Effector memory CD4-positive, alpha-beta T cell (primary cell): Measurements from ENCODE around the gene NATD1.
"Not testable (repeated sequence)": the region's sequence is repeated elsewhere in the genome, so short reads cannot be mapped to it uniquely, and the experiment has no call there.

Experiments
- DNase-seq, 3 donors: peaks; one replicate each; pipeline ENCODE4 v3.0.0-alpha.2; 2020
- H3K27ac ChIP-seq: 2 replicates; pipeline ENCODE4 v1.7.0; 2013; ENCODE audit warnings: mild to moderate bottlenecking, low read length, moderate library complexity; ENCODE audit not compliant: insufficient read depth, poor library complexity, severe bottlenecking
- H3K27me3 ChIP-seq: replicated peaks from 2 replicates; pipeline ENCODE4 v1.7.0; 2013; ENCODE audit warnings: mild to moderate bottlenecking, low read length; ENCODE audit not compliant: insufficient read depth, control insufficient read depth, poor library complexity, severe bottlenecking
- H3K36me3 ChIP-seq: 2 replicates; pipeline ENCODE4 v1.7.0; 2013; ENCODE audit warnings: mild to moderate bottlenecking, low read length, moderate library complexity; ENCODE audit not compliant: control insufficient read depth, insufficient read depth
- H3K4me1 ChIP-seq: 2 replicates; pipeline ENCODE4 v1.7.0; 2013; ENCODE audit warnings: low read length, mild to moderate bottlenecking; ENCODE audit not compliant: control insufficient read depth, insufficient read depth, poor library complexity, severe bottlenecking
- H3K4me3 ChIP-seq: 2 replicates; pipeline ENCODE4 v1.7.0; 2013; ENCODE audit warnings: low read length, low read depth, mild to moderate bottlenecking; ENCODE audit not compliant: insufficient read depth, poor library complexity, severe bottlenecking
- H3K9me3 ChIP-seq: 2 replicates; pipeline ENCODE4 v1.7.0; 2013; ENCODE audit warnings: mild to moderate bottlenecking, low read length, moderate library complexity; ENCODE audit not compliant: control insufficient read depth

The NATD1 gene

DNA sequence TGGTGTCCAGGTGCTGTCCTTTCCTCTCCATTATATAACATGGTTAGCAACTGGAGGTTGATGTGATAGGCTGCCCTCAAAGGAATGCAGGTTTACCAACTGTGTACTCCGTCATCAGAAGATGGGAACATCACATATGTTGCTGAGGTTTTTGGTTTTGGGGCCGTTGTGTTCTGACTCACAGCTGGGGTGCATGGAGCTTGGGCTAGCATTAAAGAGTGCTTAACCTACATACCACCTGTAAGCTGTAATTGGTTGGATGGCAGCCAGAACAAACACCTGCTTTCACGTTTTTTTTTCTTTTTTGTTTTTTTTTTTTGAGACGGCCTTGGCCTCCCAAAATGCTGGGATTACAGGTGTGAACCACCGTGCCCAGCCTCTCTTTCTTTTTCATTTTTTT, 60.2 kb downstream of the NATD1 start:
- H3K27me3 ChIP-seq, result no peaks in the 10 kb centered on the region
- H3K4me1 ChIP-seq, result no peaks in the 10 kb centered on the region
- no peak overlapping the region for H3K27ac ChIP-seq
- peaks cover 17% of the 10 kb centered on the region for H3K36me3 ChIP-seq
- no peaks in the 10 kb centered on the region for H3K9me3 ChIP-seq
- DNase-seq, result no peak
- H3K4me3 ChIP-seq, result no peak overlapping the region

DNA sequence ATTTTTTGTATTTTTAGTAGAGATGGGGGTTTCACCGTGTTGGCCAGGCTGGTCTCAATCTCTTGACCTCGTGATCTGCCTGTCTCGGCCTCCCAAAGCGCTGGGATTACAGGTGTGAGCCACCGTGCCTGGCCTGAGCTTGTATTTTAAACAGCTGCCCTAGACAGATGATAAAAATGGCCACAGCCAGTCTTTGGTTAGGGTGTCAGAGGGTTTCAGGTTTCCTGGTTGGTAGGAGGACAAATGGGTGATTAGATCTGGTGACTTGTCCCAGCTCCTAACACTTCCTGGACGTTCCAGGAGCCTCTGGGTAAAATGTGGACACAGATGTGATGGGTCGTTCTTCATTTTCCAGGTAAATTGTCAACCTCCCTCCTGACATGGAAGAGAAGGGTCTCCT, 60.8 kb downstream of the NATD1 start:
- H3K27me3 ChIP-seq, H3K27ac ChIP-seq, H3K4me3 ChIP-seq, H3K4me1 ChIP-seq, DNase-seq, H3K9me3 ChIP-seq: not testable (repeated sequence)
- H3K36me3 ChIP-seq, result peaks cover 11% of the 10 kb centered on the region

- Histone ChIP-seq H3K27me3 (no peaks in the 10 kb centered on the region), H3K9me3 (no peaks in the 10 kb centered on the region), H3K4me1 (no peaks in the 10 kb centered on the region), H3K27ac (no peak overlapping the region), H3K4me3 (no peak overlapping the region), H3K36me3 (peaks cover 5% of the 10 kb centered on the region)
- no peak for DNase-seq
Observed at GRCh38 chr17:21191698-21192097, 61.5 kb downstream of the NATD1 start.

DNA sequence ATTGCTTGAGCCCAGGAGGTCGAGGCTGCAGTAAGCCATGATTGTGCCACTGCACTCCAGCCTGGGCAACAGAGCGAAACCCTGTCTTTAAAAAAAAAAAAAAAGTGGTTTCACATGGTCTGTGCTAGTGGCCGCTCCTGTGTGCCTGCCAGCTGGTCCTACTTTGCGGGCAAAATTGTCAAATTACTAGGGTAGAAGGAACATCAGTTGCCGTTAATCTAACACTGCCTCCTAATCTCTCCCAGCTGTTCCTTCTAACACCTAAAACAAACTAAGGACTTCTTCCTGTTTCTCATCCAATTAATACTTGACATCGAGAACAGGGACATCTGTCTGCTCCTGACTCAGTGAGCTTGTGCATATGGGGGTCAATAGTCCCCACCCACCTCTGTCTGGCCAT, 63.1 kb downstream of the NATD1 start:
- DNase-seq, result no peak
- no peaks in the 10 kb centered on the region for H3K9me3 ChIP-seq
- no peaks in the 10 kb centered on the region for H3K4me1 ChIP-seq
- no peak overlapping the region for H3K27ac ChIP-seq
- no peaks in the 10 kb centered on the region for H3K27me3 ChIP-seq
- no peak overlapping the region for H3K4me3 ChIP-seq
- H3K36me3 ChIP-seq, result peaks cover 11% of the 10 kb centered on the region

GRCh38 chr17:21189361-21189760, 63.8 kb downstream of the NATD1 start:
- H3K9me3 ChIP-seq, result no peaks in the 10 kb centered on the region
- DNase-seq, result no peak
- H3K4me1 ChIP-seq, result no peaks in the 10 kb centered on the region
- no peak overlapping the region for H3K27ac ChIP-seq
- H3K27me3 ChIP-seq, result no peaks in the 10 kb centered on the region
- no peak overlapping the region for H3K4me3 ChIP-seq
- peaks cover 11% of the 10 kb centered on the region for H3K36me3 ChIP-seq
